Choroid plexus epithelial cell (primary cell): ENCODE measurements around the gene EMSY.
A peak's percentile ranks its signal among the peaks of the same experiment; 100 is the strongest.

ENCODE experiments used
- DNase-seq: peaks from one replicate; pipeline ENCODE4 v3.0.0-alpha.2; 2010; ENCODE audit warnings: low read depth
- H3K4me3 ChIP-seq: 2 replicates; pipeline ENCODE4 v1.5.1; 2011; ENCODE audit warnings: low read depth, mild to moderate bottlenecking, control low read depth, low read length, moderate library complexity
- CTCF ChIP-seq: conservative IDR thresholded peaks from 2 replicates; pipeline ENCODE4 v1.5.1; 2011; ENCODE audit warnings: low read depth, mild to moderate bottlenecking, control low read depth, inconsistent platforms, low read length, moderate library complexity

Gene EMSY

GRCh38 chr11:76408171-76408965 is 36.5 kb upstream of the EMSY start:
- no peak for DNase-seq
- TF ChIP-seq CTCF = no peak
- no peak overlapping the region for H3K4me3 ChIP-seq

GRCh38 chr11:76410851-76411357 is 33.9 kb upstream of the EMSY start:
- TF ChIP-seq CTCF = no peak
- H3K4me3 ChIP-seq = no peak overlapping the region
- DNase-seq = no peak

GRCh38 chr11:76415073-76415472 is 29.7 kb upstream of the EMSY start:
- DNase-seq = no peak
- no peak for TF ChIP-seq CTCF
- H3K4me3 ChIP-seq = no peak overlapping the region

- DNase-seq = peak; percentile 4
- TF ChIP-seq CTCF = peak; percentile 40
- H3K4me3 ChIP-seq = no peak overlapping the region
Observed at GRCh38 chr11:76419896-76420295, 24.9 kb upstream of the EMSY start.

GRCh38 chr11:76424379-76424778 is 20.4 kb upstream of the EMSY start:
- TF ChIP-seq CTCF = no peak
- no peak for DNase-seq
- no peak overlapping the region for H3K4me3 ChIP-seq

GRCh38 chr11:76424891-76425290 is 19.9 kb upstream of the EMSY start:
- H3K4me3 ChIP-seq = no peak overlapping the region
- no peak for TF ChIP-seq CTCF
- DNase-seq = no peak

GRCh38 chr11:76426660-76427059 is 18.2 kb upstream of the EMSY start:
- H3K4me3 ChIP-seq = no peak overlapping the region
- no peak for TF ChIP-seq CTCF
- no peak for DNase-seq
